H1 (cell line): ENCODE measurements around the gene GSTA3. TPM values are rescaled to one million over a fixed set of nuclear protein-coding genes. Genes with fewer than 3 reads are reported as not detected.

ENCODE experiments used
- BACH1 ChIP-seq: IDR thresholded peaks from 2 replicates; pipeline ENCODE4 v1.6.1; 2012; ENCODE audit warnings: low read length, improper control_type of control experiment
- EGR1 ChIP-seq: IDR thresholded peaks from 2 replicates; pipeline ENCODE4 v1.6.1; 2011; ENCODE audit warnings: low read depth, low read length, borderline replicate concordance
- EZH2 ChIP-seq: fragments of 200-600 bp; sonication (generic); IDR thresholded peaks from 2 replicates; pipeline ENCODE4 v1.7.1; 2012; ENCODE audit warnings: low read depth, mild to moderate bottlenecking, moderate library complexity, low read length, inconsistent platforms; ENCODE audit not compliant: severe bottlenecking
- GTF2F1 ChIP-seq: IDR thresholded peaks from 2 replicates; pipeline ENCODE4 v1.6.1; 2012; ENCODE audit warnings: low read depth, low read length, improper control_type of control experiment, borderline replicate concordance
- KDM1A ChIP-seq: fragments of 200-600, 300-600 bp; sonication (generic); IDR thresholded peaks from 2 replicates; pipeline ENCODE4 v1.7.1; 2016; ENCODE audit warnings: mild to moderate bottlenecking, low read length, borderline replicate concordance
- MAFK ChIP-seq: IDR thresholded peaks from 2 replicates; pipeline ENCODE4 v1.6.1; 2012; ENCODE audit warnings: low read depth, mild to moderate bottlenecking, improper control_type of control experiment, low read length
- POLR2A ChIP-seq, 2 experiments: IDR thresholded peaks; 1 replicate in 1 of 2; 2 replicates in 1 of 2; pipeline ENCODE4 v1.6.1; 2011; ENCODE audit warnings: low read depth in 2 of 2, low read length in 2 of 2, mild to moderate bottlenecking in 2 of 2; ENCODE audit errors: control extremely low read depth in 1 of 2
- SAP30 ChIP-seq: fragments of 300-600 bp; sonication (generic); IDR thresholded peaks from 2 replicates; pipeline ENCODE4 v1.7.1; 2012; ENCODE audit warnings: low read length, moderate library complexity, mild to moderate bottlenecking, inconsistent platforms; ENCODE audit not compliant: insufficient read depth, insufficient replicate concordance
- polyA plus RNA-seq, 7 experiments: library from polyadenylated mRNA; depleted of rRNA in 3 of 7; stranded (reverse) in 5 of 7; unstranded in 2 of 7; fragments of >200 nt in 5 of 7; fragments of 200-250 nt in 2 of 7; gene quantifications; 1 replicate in 5 of 7; 2 replicates in 1 of 7; 4 replicates in 1 of 7; pipeline versions ENCODE4 v1.2.1 to v1.2.3, GENCODE V29; 2011 to 2013; ENCODE audit warnings: missing spikeins in 2 of 7, mixed read lengths in 2 of 7
- total RNA-seq: library from RNA; stranded (reverse); fragmentation: NEBNext Ultra II Directional; extraction: Animal tissue kit (Norgen Biotek cat#: 25700); gene quantifications from 2 replicates; pipeline ENCODE4 v1.2.1, GENCODE V29; 2021

GSTA3 gene
- total and polyA plus RNA-seq, 2 of the 8 experiments (the other 6 are each of a cell fraction or from before 2014, with no cell fraction given): not detected

- TF ChIP-seq POLR2A (IDR thresholded peaks at IDR 0.05; ENCODE audit: control extremely low read depth in 1 of 2, low read depth in 2 of 2, low read length in 2 of 2) (no peak), BACH1 (no peak), MAFK (no peak), EGR1 (no peak), SAP30 (no peak), KDM1A (no peak), EZH2 (no peak), GTF2F1 (no peak)
These were observed 12.7 kb upstream of the GSTA3 start (continued) for GRCh38 chr6:52922161-52922560.
